ENCODE measurements around the gene SMYD2.

GRCh38 chr1:214378492-214378891 is 97.5 kb downstream of the SMYD2 start:
- TF ChIP-seq CTCF (conservative IDR thresholded peaks at IDR 0.05; ENCODE audit: low read depth, low read length) (no peak), EZH2 (IDR thresholded peaks at IDR 0.05; ENCODE audit: borderline replicate concordance, low read depth, low read length, poor library complexity, severe bottlenecking) (no peak)

All from A673 (cell line).